ENCODE results near the gene EVC2. TPM values are rescaled to one million over a fixed set of nuclear protein-coding genes. Genes with fewer than 3 reads are reported as not detected.

EVC2 gene
- total and polyA plus RNA-seq, 7 donors = 0.60 to 14.7 (median 8.6) TPM; not detected in 1

DNA sequence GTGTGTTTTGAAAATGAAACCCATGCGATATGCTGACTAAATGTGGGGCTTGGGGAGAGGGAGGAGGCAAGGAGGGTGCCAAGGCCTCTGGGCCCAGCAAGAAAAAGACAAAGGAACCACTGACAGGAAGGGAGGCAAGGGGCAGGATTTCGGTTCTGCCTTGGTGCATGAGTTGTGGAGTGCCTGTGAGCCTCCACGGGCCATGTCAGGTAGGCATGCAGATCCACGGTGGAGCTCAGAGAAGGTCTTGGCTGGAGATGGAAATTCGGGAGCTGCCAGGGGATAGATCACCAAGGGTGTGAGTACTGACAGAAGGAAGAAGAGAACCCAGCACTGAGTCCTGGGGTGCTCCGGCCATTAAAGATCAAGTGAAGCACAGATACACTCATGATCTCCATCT is 4.1 kb downstream of the EVC2 start:
- 92 to 94% methylated on average over 6 of the region's 6 CpGs for WGBS, 2 donors

DNA sequence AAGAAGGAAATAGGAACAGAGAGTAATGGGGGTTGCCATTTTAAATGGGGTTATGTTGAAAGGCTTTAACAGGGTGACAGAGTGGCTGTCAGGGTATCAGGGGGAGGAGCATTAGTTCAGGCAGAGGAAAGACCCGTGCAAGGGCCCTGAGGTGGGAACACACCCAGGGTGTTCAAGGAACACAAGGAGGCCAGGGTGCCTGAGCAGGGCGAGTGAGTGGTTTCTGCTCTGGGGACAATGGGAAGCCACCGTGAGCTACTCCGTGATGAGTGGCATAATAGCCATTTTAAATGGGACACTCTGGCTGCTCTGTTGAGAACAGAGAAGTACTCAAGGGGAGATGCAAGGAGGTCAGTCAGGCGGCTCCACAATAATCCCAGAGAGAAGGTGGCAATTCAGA is 4.5 kb downstream of the EVC2 start:
- TF ChIP-seq EP300 (IDR thresholded peaks at IDR 0.05) (no peak), POLR2AphosphoS5 (IDR thresholded peaks at IDR 0.05) (no peak), POLR2A (IDR thresholded peaks at IDR 0.05) (no peak)
- TF ChIP-seq, protein P1, sequence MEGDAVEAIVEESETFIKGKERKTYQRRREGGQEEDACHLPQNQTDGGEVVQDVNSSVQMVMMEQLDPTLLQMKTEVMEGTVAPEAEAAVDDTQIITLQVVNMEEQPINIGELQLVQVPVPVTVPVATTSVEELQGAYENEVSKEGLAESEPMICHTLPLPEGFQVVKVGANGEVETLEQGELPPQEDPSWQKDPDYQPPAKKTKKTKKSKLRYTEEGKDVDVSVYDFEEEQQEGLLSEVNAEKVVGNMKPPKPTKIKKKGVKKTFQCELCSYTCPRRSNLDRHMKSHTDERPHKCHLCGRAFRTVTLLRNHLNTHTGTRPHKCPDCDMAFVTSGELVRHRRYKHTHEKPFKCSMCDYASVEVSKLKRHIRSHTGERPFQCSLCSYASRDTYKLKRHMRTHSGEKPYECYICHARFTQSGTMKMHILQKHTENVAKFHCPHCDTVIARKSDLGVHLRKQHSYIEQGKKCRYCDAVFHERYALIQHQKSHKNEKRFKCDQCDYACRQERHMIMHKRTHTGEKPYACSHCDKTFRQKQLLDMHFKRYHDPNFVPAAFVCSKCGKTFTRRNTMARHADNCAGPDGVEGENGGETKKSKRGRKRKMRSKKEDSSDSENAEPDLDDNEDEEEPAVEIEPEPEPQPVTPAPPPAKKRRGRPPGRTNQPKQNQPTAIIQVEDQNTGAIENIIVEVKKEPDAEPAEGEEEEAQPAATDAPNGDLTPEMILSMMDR (IDR thresholded peaks at IDR 0.05) = no peak
- H3K4me3 ChIP-seq = no peak overlapping the region
- intact Hi-C loops (cut with DNase I) = no loop called here
- peaks cover 0 to 17% (median 0%) of the 10 kb centered on the region in 4 donors for H3K36me3 ChIP-seq
- H3K27me3 ChIP-seq = no peaks in the 10 kb centered on the region
- peaks cover 0 to 21% (median 18%) of the 10 kb centered on the region in 4 donors for H3K4me1 ChIP-seq
- H3K27ac ChIP-seq = no peak overlapping the region
- H3K9me3 ChIP-seq = no peaks in the 10 kb centered on the region
- DNase-seq = no peak
- 93 to 94% methylated on average over 5 of the region's 5 CpGs for WGBS, 2 donors

More for the DNA sequence above, 4.1 kb downstream of the EVC2 start:
- DNase-seq = no peak
- TF ChIP-seq POLR2AphosphoS5 (IDR thresholded peaks at IDR 0.05) (no peak), EP300 (IDR thresholded peaks at IDR 0.05) (no peak), POLR2A (IDR thresholded peaks at IDR 0.05) (no peak)
- TF ChIP-seq, protein P1 (IDR thresholded peaks at IDR 0.05) = no peak
- H3K4me3 ChIP-seq = no peak overlapping the region
- no peaks in the 10 kb centered on the region for H3K9me3 ChIP-seq
- peaks cover 0 to 17% (median 0%) of the 10 kb centered on the region in 4 donors for H3K36me3 ChIP-seq
- intact Hi-C loops (cut with DNase I) = no loop called here
- peaks cover 0 to 24% (median 20%) of the 10 kb centered on the region in 4 donors for H3K4me1 ChIP-seq
- no peak overlapping the region for H3K27ac ChIP-seq
- no peaks in the 10 kb centered on the region for H3K27me3 ChIP-seq

DNA sequence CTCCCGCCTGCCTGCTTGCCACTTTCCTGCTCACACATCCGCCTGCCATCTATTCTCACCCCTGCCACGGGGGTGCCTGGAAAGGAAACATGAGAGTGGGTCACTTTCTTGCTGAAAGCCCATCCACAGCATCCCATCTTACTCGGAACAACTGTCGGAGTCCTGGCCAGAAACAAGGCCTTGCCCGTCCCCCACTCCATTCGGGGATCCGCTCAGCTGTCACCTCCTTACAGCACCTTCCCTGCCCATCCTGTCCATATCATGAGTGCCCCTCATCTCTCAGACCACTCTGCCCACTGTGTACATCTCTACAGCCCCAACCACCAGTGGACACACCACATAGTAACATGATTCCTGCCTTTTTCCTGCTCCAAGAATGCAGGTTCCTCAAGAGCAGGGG is 6.4 kb downstream of the EVC2 start:
- peaks cover 0 to 7% (median 6%) of the 10 kb centered on the region in 4 donors for H3K4me1 ChIP-seq
- no peak overlapping the region for H3K27ac ChIP-seq
- WGBS, 2 donors = 84 to 95% methylated on average over 8 of the region's 8 CpGs
- TF ChIP-seq EP300 (IDR thresholded peaks at IDR 0.05) (no peak), POLR2AphosphoS5 (IDR thresholded peaks at IDR 0.05) (no peak), POLR2A (IDR thresholded peaks at IDR 0.05) (no peak)
- TF ChIP-seq, protein P1 (IDR thresholded peaks at IDR 0.05) = no peak
- no peaks in the 10 kb centered on the region for H3K27me3 ChIP-seq
- no peaks in the 10 kb centered on the region for H3K9me3 ChIP-seq
- peaks cover 0 to 20% (median 0%) of the 10 kb centered on the region in 4 donors for H3K36me3 ChIP-seq
- intact Hi-C loops (cut with DNase I) = no loop called here
- H3K4me3 ChIP-seq = no peak overlapping the region
- DNase-seq = peak; percentile 44

DNA sequence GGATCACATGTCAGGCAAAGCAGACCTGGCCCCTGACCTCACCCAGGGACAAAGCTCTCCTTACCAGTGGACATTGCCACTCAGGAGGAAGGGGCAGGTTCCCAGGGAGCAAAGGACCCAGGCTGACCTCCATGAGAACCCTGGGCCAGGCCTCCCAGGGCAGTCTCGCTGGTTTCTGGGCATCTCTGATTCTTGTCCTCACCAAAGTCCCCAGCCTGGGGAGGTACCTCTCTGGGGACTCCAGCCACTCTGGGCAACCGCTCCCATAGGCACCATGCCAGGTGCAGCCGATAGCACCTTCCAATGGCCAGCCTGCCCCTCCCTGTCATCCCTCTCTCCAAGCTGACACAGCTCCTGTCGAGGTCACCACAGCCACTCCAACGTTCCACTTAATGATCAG is 7.9 kb downstream of the EVC2 start:
- TF ChIP-seq EP300 (IDR thresholded peaks at IDR 0.05) (no peak), POLR2AphosphoS5 (IDR thresholded peaks at IDR 0.05) (no peak), POLR2A (IDR thresholded peaks at IDR 0.05) (no peak)
- TF ChIP-seq, protein P1 (IDR thresholded peaks at IDR 0.05) = no peak
- H3K4me3 ChIP-seq = no peak overlapping the region
- H3K27ac ChIP-seq = no peak overlapping the region
- no peaks in the 10 kb centered on the region for H3K27me3 ChIP-seq
- peaks cover 0 to 35% (median 4%) of the 10 kb centered on the region in 4 donors for H3K36me3 ChIP-seq
- H3K4me1 ChIP-seq = no peaks in the 10 kb centered on the region
- DNase-seq = peak; percentile 50
- WGBS, 2 donors = 85 to 89% methylated on average over 5 of the region's 5 CpGs
- no peaks in the 10 kb centered on the region for H3K9me3 ChIP-seq
- intact Hi-C loops (cut with DNase I) = no loop called here

DNA sequence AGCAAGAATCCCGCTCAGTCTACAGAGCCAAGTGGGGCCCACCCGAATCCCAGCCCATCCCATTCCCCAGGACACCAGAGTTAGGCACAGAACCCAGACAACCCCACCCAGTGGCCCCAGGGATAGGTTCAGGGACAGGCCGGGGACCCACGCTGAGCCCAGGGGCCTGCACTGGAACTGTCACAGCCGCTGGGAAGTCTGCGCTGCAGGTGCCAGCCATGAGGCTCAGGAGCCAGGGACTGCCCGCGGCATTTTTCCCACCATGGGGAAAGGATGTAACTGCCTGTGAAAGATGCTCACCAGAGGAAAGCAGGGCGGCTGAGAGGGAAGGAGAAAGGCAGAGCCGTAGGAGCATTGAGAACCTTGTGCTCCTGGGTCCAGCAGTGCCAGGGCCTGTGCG is 12.0 kb downstream of the EVC2 start:
- 90 to 92% methylated on average over 11 of the region's 11 CpGs for WGBS, 2 donors
- TF ChIP-seq, protein P1 (IDR thresholded peaks at IDR 0.05) = no peak
- peaks cover 0 to 55% (median 21%) of the 10 kb centered on the region in 4 donors for H3K36me3 ChIP-seq

More for the DNA sequence above, 12.0 kb downstream of the EVC2 start:
- Histone ChIP-seq H3K27me3 (no peaks in the 10 kb centered on the region), H3K4me3 (no peak overlapping the region), H3K4me1 (no peaks in the 10 kb centered on the region), H3K9me3 (no peaks in the 10 kb centered on the region), H3K27ac (no peak overlapping the region)
- intact Hi-C loops (cut with DNase I) = no loop called here
- peak; percentile 48 for DNase-seq

Data from sigmoid colon (tissue), 7 donors.